Activated gamma-delta T cell treated with anti-CD3 and anti-CD28 coated beads, Interleukin-2, amount 50 U/mL, for 16 hours (primary cell): ENCODE results near the gene SMIM1.

Experiments used
- DNase-seq: peaks from one replicate; pipeline ENCODE4 v3.0.0-alpha.2; 2020; ENCODE audit warnings: low read depth

SMIM1 gene

GRCh38 chr1:3777078-3777547, 4.6 kb downstream of the SMIM1 start:
- no peak for DNase-seq

- DNase-seq = no peak
These were observed 5.4 kb downstream of the SMIM1 start for GRCh38 chr1:3777647-3778589.

DNA sequence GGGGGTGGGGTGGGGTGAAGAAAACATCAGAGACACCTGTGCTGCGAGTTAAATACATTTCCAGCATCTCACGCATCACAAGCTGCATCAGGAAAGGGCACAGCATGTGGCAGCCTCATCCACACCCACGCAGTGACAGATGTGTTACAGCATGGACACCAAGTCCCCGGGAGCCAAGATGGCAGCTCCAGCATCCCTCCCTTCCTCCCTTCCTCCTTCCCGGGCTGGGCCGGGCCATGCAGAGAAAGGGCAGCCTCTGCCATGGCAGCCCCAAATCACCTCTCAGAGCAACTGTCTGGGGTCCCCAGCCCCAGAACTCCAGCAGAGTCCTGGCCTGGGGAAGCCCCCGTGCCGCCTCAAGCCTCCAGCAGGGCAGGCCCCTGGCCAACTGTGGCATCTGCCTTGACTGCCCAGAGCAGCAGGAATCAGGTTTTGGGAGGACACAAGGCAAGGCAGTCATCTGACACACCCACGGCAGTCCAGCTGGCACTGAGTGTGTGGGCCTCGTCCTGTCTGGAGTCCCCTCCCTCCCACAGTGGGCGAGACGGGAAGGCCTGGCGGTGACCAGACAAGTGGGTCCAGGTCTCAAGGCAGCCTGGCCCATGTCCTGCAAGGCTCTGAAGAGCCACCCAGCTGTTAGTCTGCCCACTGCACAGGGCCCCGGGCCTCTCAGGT, 6.2 kb downstream of the SMIM1 start:
- no peak for DNase-seq

DNA sequence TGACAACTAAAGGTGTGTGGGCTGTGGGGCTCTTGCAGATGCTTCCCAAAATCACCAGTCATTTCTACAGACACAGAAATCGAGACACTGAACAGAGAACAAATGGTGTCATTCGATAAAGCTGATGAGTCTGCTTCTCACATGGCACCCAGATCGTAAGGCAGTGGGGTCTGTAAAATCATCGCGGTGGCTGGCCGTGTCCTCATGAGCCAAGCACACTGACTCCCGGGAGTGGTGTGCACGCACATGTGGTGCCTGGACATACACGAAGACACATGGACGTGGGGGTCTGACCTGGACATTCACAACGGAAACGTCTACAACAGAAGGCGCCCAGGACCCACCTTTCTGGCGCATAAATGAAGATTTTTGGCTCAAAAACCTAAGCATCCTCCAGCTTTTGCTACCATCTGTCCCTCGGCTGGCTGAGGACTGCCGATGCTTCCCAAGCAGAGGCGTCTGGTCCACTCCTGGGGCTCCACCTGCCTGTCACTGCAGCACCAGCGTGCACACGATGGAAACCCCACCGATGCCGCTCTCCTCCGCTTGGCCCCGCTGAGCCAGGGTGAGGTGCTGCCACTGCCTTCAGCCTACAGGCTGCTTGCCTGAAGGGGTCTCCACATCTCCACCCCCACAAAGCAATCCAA, 6.8 kb downstream of the SMIM1 start:
- no peak for DNase-seq

DNA sequence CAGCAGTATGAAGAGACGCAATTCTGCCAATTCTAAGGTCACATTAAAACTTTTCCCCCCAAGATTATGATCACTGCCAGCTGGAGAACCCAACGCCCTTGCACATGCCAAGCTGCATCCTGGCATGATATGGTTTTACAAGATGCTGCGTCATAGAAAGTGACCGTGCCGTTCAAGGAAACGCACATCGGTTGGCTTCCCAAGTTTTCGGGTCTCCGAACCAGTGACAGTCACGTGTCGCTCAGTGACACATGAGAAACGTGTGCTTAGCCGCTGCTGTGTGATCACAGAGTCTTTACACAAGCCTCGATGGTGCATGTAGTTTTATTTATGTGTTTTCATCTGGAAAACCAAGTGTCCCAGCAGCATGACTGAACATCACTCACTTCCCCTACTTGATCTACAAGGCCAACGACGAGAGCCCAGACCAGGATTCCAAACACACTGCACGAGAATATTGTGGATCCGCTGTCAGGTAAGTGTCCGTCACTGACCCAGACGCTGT, 7.4 kb downstream of the SMIM1 start:
- DNase-seq = no peak

GRCh38 chr1:3780901-3781300, 8.4 kb downstream of the SMIM1 start:
- DNase-seq = no peak

GRCh38 chr1:3783651-3784474, 11.3 kb downstream of the SMIM1 start:
- no peak for DNase-seq

DNA sequence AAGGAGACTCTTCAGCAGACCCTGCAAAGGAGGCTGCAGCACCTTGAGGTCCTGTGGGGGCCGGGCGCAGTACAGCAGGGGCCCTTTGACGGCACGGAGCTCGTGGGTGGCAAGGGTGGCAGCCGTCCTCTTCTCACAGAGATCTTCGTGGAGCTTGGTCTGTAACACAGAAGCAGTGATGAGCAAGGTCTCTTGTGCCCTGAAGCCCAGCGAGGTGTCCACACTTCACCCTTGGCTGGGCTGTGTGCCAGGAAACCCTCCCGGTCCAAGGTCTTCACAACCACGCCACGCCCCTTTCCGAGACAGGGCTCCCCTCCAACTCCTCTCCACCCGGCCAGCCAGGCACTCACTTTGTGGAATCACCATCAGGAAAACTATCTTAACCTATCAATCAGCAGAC, 12.5 kb downstream of the SMIM1 start:
- no peak for DNase-seq

- DNase-seq = no peak
These were observed 13.1 kb downstream of the SMIM1 start for GRCh38 chr1:3785456-3786157.

DNA sequence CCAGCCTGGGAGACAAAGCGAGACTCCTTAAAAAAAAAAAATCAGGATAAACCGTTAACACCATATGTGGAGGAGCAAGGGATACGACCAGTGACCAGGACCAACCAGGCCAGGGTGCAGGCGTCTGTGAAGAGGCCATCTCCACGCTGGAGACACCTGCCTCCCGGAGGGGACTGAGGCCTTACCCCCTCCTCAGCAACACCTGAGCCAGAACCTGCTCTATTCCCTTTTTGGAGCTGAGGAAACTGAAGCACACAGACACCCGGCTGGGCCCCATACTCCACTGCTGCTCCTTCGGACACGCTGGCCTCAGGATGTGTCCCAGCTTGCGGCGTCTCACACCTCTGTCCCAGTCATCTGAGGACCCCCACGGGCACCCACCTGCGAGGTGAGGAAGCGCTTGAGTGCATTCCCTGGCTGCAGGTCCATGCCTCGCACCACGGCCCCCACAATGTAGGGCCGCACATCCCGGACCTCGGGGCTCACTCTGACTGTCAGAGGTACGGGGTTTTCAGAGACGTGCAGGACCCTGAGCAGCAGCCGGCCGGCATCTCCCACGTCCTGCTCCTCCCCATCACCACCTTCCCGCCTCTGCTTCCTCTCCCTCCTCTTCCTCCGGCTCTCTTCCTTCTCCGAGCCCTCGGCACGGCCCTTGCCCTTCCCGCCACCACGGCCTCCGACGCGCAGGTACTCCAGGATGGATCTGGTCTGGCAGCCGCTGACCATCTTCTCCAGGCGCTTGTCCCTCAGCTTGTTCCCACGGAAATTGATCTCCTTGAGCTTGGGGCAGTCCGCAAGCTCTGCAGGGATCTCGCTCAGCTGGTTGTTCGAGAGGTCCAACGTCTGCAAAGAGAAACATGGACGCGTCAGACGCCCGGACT, 14.2 kb downstream of the SMIM1 start:
- no peak for DNase-seq

DNA sequence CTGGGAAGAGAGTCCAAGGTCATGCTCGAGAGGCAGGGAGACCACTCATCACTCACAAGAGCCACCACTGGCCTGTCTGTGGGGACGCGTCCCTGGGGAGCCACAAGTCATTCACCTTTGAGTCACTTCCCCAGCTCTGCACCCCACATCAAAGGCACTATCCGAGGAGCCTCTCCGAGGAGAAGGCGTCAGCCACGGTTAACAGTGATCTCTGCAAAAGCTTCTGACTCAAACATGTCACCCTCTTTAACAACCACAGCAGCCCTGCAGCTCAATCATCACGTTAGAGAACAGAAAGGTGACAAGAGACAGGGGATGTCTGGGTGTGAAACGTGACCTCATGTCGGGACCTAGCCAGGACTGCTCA, 14.8 kb downstream of the SMIM1 start:
- DNase-seq = no peak

- DNase-seq = no peak
These were observed 15.4 kb downstream of the SMIM1 start for GRCh38 chr1:3787745-3788605.

GRCh38 chr1:3788756-3789420, 16.3 kb downstream of the SMIM1 start:
- no peak for DNase-seq

GRCh38 chr1:3789421-3790300, 17.1 kb downstream of the SMIM1 start:
- DNase-seq = no peak

DNA sequence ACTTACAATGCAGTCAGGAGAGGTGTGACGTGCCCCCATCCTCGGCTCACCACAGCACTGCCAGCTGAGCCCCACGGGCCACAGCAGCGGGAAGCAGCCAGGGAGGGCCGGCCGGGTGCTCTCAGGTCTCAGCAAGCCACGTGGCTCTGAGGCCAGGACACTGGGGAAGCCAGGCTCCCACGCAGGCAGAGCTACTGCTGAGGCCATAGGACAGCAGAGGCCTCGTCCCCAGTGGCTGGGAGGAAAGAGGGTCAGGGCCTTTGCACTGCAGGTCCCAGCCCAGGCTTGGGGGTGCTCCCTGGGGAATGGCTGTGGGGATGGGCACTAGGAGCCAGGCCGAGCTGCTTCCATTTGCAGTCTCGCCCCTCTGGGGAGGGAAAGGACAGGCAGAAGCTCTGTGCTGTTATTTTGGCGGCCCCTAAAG, 18.0 kb downstream of the SMIM1 start:
- no peak for DNase-seq

DNA sequence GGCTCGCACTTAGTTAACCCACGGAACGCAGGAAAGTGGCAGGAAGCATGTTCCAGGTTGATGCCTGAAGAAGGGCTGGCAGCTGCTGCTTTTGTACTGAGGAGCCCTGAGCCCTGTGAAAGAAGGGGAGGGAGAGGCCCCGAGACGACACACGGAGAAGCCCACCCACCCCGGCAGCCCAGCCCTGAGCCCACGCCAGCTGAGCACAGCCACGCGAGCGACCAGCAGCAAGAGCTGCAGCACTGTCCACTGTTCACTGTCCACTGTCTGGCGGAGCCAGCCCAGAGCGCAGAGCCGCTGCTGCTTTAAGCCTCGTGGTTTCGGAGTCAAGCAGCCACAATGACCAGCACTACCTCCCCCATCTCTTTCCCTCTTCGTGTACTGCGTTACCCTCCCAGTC, 18.4 kb downstream of the SMIM1 start:
- DNase-seq = no peak

DNA sequence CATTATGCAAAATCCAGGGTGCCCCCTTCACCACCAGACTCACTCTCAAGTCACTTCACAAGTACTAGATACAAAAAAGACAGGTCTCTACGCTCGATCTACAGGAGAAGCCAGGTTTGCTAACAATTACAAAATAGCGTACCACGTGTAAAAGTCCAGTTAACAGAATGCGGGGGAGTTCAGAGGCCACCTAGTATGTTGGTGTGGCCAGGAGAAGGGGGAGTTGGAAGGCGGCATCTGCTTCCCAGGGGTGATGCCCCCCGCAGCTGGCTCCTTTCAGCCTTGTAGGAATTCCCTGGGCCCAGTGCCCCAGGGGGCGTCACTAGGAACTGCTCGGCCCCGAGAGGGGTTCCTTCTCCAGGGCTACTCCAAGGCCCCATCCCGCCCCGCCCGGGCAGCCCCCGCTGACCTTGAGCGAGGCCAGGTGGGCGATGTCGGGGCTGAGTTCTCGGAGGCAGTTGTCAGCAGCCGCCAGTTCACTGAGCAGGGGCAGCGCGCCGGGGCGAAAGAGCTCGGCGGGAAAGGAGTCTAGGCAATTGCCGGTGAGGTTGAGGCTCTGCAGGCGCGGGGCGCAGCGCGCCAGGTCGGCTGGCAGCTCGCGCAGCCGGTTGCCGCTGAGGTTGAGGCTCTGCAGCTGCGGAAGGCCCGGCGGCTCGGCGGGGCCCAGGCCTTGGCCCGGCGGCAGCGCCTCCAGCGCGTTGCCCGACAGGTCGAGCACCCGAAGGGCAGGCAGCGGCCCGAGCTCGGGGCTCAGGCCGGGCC, 23.1 kb downstream of the SMIM1 start:
- no peak for DNase-seq
